ENCODE results near the gene TNKS2.
"Not testable (repeated sequence)": the region's sequence is repeated elsewhere in the genome, so short reads cannot be mapped to it uniquely, and the experiment has no call there.

Gene TNKS2

GRCh38 chr10:91797874-91798648, at the start of gene TNKS2:
Gene TNKS2 (plus strand): TSS chr10:91798426. CDS start chr10:91798691, 265 bp downstream.
- DNase-seq, result peak; percentile 29

- not testable (repeated sequence) for DNase-seq
Observed at GRCh38 chr10:91749592-91749991, 48.6 kb upstream of the TNKS2 start.

DNA sequence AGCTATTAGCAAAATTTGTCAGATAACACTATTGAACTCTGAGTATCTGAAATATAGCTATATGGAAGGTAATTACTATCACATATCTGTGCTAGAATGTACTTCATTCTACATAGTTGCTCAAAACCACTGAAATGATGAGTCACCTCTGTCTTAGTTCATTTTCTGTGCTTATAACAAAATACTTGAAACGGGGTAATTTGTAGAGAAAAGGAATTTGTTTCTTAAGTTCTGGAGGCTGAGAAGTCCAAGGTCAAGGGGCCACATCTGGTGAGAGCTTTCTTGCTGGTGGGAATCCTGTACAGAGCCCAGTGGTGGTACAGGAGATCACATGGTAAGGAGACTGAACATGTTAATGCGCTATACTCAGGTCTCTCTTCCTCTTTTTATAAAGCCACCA, 41.9 kb upstream of the TNKS2 start:
- no peak for DNase-seq

DNA sequence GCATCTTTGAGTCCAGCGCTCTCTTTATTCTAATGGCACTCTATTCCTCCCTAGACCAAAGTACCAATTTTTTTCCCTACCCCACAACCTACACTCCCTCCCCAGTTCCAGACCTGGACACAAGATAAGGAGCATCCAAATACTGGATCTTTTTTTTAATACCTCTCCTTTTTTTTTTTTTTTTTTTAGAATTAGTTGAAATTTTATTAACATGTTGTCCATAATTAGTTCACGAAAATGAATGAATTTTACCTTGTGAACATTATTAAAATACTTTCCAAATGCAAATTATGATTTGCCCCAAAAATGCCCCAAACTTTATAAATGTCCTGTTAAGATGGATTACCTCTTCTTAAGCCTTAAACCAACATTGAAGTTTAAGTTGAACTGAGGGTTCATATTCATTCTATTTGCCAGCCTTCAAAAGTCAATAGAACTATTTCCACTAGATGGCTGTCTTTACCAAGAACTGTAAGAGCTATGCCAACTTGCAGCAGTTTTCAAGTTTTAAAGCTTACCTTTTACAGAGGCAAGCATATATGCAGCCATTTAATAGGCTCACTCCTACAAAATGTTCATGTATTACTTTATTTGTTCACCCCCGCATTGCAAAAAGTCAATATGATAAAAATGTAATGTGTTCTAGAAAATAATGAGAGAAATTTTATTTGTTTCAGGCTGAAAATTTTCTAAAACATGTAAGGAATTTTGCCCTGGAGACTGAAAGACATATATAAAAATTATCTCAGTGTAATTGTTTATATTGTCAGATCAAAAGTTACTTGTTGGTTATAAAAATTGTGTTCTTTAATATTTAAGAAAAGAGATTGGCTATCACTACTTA, 39.7 kb upstream of the TNKS2 start:
- DNase-seq, result no peak

DNA sequence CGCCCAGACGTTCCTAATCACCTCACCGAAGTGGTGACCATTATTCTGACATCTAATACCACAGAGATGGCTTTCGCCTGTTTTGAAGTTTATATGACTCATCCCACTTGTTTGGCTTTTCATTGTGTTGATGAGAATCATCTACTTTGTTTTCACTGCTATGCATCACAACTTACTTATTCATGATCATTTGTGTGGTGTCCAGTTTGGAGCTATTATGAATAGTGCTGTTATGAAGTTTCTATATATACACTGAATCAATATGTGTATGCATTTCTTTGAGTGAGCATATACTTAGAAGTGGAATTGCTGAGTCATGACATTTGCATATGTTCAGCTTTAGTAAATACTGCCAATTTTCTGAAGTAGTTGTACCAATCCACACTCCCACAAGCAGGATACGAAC, 38.6 kb upstream of the TNKS2 start:
- no peak for DNase-seq

- no peak for DNase-seq
Observed at GRCh38 chr10:91761721-91762120, 36.5 kb upstream of the TNKS2 start.

- no peak for DNase-seq
Observed at GRCh38 chr10:91762878-91763277, 35.3 kb upstream of the TNKS2 start.

GRCh38 chr10:91766676-91767075, 31.6 kb upstream of the TNKS2 start:
- DNase-seq, result no peak

DNA sequence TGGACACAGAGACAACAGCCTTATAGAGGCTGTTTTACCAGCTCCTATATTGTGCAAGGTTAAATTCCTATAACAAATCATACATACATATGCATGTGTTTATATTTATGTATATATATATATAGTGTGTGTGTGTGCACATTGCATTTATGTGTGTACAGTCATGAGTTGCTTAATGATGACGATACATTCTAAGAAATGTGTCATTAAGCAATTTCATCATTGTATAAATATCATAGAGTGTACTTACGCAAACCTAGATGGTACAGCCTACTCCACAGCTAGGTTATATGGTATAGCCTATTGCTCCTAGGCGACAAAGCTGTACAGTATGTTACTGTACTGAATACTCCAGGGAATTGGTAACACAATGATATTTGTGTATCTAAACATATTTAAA, 30.1 kb upstream of the TNKS2 start:
- no peak for DNase-seq

DNA sequence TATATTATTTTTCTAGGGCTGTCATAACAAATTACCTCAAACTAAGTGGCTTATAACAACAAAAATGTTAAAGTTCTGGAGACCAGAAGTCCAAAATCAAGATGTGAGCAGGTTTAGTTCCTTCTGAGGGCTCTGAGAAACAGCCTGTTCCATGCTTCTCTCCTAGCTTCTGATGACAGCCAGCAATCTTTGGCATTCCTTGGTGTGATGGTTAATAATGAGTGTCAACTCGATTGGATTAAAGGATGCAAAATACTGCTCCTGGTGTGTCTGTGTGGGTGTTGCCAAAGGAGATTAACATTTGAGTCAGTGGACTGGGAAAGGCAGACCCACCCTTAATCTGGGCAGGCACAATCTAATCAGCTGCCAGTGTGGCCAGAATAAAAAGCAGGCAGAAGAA, 26.3 kb upstream of the TNKS2 start:
- no peak for DNase-seq

GRCh38 chr10:91772461-91772860, 25.8 kb upstream of the TNKS2 start:
- DNase-seq, result no peak

- no peak for DNase-seq
Observed at GRCh38 chr10:91772869-91773268, 25.4 kb upstream of the TNKS2 start.

DNA sequence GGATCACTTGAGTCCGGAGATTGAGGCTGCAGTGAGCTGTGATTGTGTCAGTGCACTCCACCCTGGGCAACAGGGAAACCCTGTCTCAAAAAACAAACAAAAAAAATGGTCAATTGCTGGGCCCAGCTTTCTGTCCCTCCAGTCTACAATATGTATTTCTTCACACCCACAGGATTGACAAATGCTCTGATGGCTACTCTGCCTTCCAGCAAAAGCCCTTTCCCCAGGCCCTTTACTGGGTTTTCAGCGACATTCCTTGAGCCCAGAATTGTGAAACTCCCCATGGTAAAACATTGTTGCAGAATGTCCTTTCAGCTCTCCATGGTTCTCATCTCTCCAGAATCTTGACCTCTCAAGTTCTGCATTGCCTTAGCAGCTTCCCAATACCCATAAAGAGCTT, 23.7 kb upstream of the TNKS2 start:
- no peak for DNase-seq

DNA sequence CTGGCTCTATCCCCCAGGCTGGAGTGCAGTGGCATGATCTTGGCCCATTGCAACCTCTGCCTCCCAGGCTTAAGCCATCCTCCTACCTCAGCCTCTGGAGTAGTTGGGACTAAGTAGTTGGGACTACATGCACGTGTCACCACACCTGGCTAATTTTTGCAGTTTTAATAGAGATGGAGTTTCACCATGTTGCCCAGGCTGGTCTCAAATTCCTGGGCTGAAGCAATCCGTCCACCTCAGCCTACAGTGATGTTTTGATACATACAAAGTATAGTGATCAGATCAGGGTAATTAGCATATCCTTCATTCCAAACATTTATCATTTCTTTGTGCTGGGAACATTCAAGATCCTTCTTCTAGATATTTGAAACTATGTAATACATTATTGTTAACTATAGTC, 22.5 kb upstream of the TNKS2 start:
- DNase-seq, result no peak

GRCh38 chr10:91776266-91776665, 22.0 kb upstream of the TNKS2 start:
- DNase-seq, result no peak

DNA sequence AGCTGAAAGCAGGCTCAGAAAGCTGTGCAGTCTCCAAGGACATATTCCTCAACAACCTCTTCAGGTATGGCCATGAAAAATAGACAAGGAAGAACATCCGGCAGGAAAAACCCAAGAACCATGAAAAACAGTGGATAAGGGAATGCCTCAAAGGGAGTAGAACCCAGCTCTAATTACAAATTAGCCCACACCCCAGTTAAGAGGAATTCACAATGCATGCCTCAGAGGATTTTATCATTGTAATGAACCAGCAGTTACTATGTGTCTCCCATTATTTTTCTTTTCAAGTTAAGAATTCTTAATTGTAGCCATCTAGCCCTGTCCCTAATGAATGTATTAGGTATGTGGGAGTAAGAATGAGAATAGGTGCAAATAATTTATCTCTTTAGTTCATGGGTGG, 19.7 kb upstream of the TNKS2 start:
- DNase-seq, result no peak

DNA sequence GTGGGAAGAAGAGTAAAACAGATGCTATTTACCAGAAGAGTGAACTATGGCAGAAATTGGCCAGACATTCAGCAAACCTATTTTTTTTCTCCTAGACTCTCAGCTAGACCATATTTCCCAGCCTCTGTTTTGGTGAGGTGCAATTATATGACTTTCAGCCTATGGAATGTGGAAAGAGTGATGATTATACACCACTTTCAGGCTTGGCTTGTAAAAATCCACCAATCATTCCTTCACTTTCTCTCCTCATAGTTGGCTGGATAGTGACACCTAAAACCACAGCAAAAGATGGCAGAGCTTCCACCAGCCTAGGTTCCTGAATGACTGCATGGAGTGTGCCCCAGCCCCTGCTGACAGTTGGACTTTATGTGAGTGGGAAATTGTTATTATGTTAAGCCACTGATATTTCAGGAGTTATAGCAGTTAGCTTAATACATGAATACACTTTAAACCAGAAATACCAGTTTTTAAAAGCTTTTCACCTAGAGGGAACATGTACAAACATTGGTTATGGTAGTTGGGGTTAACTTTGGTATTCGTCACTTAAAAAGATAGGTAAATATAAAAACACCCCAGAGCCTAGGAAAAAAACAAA, 19.1 kb upstream of the TNKS2 start:
- DNase-seq, result no peak

DNA sequence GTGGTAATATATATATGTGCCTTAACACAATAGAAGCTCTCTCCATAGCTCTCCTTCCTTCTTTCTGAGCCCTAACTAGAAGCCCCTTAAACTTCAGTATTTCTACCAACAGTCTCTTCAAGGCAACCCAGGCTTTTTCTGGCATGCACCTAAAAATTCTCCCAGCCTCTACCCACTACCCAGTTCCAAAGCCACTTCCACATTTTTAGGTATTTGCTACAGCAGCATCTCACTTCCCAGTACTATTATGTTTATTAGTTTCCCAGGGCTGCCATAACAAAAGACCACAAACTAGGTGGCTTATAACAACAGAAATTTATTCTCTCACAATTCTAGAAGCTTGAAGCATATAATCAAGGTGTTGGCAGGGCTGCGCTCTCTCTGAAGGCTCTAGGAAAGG, 15.7 kb upstream of the TNKS2 start:
- no peak for DNase-seq

GRCh38 chr10:91785830-91786229, 12.4 kb upstream of the TNKS2 start:
- no peak for DNase-seq

DNA sequence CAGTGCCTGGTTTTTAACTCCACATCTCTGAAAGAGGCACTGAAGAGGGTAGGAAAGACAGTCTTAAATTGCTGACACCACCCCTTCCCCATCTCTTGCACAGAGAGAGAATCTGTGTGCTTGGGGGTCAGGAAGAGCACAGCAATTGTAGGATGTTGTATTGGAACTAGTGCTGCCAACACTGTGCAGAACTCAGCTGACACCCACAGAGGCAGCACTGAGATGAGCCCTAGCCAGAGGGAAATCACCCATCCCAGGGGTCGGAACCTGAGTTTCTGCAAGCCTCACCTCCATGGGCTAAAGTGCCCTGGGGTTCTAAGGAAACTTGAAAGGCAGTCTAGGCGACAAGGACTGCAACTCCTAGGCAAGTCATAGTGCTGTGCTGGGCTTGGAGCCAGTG, 11.0 kb upstream of the TNKS2 start:
- no peak for DNase-seq

DNA sequence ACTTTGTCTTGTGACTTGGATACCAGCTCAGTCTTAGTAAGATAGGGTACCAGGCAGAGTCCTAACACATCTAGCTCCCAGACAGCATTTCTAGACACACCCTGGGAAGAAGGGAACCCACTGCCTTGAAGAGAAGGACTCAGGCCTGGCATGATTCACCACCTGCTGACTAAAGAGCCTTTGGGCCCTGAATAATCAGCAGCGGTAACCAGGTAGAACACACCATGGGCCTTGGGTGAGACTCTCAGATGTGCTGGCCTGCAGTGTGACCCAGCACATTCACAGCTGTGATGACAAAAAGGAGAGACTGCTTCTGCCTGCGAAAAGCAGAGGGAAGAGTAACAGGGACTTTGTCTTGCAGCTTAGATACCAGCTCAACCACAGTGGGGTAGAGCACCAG, 10.4 kb upstream of the TNKS2 start:
- DNase-seq, result no peak

DNA sequence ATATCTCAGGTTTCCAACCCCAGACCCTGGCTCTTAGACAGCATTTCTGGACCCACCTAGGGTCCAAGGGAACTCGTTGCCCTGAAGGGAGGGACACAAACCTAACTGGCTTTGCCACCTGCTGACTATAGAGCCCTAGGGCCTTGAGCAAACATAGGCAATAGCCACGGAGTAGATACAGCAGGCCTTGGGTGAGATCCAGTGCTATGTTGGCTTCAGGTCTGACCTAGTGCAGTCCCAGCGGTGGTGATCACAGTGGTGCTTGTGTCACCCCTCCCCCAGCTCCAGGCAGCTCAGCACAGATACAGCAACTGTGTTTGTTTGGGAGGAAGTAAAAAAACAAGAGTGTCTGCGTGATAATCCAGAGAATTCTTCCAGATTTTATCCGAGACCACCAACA, 9.7 kb upstream of the TNKS2 start:
- DNase-seq, result no peak

DNA sequence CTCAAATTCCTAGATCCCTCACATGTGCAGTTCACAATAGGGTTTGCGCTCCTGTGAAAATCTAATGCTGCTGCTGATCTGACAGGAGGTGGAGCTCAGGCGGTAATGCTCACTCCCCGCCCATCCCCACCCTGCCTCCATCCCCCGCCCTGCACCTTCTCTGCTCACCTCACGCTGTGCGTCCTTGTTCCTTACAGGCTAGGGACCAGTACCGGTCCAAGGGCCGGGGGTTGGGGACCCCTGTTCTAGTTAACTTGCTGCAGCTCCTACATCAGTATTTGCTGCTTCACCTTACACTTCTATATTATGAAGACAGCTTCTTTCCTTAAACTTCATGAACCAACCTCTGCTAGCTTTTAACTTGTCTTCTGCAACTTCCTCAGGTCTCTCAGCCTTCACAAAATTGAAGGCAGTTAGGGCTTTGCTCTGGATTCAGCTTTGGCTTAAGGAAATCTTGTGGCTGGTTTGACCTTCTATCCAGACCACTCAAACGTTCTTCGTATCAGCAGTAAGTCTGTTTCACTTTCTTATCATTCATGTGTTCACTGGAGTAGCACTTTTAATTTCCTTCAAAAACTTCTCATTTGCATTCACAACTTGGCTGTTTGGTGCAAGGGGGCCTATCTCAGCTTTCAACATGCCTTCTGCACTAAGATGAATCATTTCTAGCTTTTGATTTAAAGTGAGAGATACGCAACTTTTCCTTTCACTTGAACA, 1.7 kb upstream of the TNKS2 start:
- DNase-seq, result no peak

Measured in SHP77 treated with DMSO at 0.1 percent for 48 hours (cell line).